NT2/D1 (cell line): ENCODE measurements around the gene KRTAP5-1.

Experiments
- DNase-seq: peaks from one replicate; pipeline ENCODE4 v3.0.0-alpha.2; 2011; ENCODE audit warnings: low read depth, low spot score
- H3K27me3 ChIP-seq: 2 replicates; pipeline ENCODE4 v1.6.0; 2011; ENCODE audit warnings: mild to moderate bottlenecking; ENCODE audit not compliant: insufficient read length, insufficient read depth
- H3K36me3 ChIP-seq: 2 replicates; pipeline ENCODE4 v1.6.1; 2011; ENCODE audit warnings: mild to moderate bottlenecking, low read length, mixed read lengths; ENCODE audit not compliant: insufficient read depth, insufficient read length
- H3K4me1 ChIP-seq: 2 replicates; pipeline ENCODE4 v1.5.1; 2011; ENCODE audit not compliant: insufficient read depth, insufficient read length
- H3K4me3 ChIP-seq: 2 replicates; pipeline ENCODE4 v1.5.1; 2011; ENCODE audit warnings: low read depth; ENCODE audit not compliant: insufficient read length
- H3K9ac ChIP-seq: 2 replicates; pipeline ENCODE4 v1.6.0; 2011; ENCODE audit warnings: low read depth; ENCODE audit not compliant: insufficient read length
- H3K9me3 ChIP-seq: 2 replicates; pipeline ENCODE4 v1.5.1; 2011; ENCODE audit warnings: mild to moderate bottlenecking, low read length; ENCODE audit not compliant: insufficient read depth
- SUZ12 ChIP-seq: IDR thresholded peaks from 2 replicates; pipeline ENCODE4 v1.6.1; 2011; ENCODE audit not compliant: insufficient read length, insufficient read depth; ENCODE audit errors: extremely low read depth
- YY1 ChIP-seq: IDR thresholded peaks from 2 replicates; pipeline ENCODE4 v1.6.1; 2011; ENCODE audit not compliant: insufficient read length, insufficient read depth
- ZNF274 ChIP-seq: IDR thresholded peaks from 2 replicates; pipeline ENCODE4 v1.6.1; 2011; ENCODE audit warnings: mild to moderate bottlenecking, low read depth, low read length

Gene KRTAP5-1

DNA sequence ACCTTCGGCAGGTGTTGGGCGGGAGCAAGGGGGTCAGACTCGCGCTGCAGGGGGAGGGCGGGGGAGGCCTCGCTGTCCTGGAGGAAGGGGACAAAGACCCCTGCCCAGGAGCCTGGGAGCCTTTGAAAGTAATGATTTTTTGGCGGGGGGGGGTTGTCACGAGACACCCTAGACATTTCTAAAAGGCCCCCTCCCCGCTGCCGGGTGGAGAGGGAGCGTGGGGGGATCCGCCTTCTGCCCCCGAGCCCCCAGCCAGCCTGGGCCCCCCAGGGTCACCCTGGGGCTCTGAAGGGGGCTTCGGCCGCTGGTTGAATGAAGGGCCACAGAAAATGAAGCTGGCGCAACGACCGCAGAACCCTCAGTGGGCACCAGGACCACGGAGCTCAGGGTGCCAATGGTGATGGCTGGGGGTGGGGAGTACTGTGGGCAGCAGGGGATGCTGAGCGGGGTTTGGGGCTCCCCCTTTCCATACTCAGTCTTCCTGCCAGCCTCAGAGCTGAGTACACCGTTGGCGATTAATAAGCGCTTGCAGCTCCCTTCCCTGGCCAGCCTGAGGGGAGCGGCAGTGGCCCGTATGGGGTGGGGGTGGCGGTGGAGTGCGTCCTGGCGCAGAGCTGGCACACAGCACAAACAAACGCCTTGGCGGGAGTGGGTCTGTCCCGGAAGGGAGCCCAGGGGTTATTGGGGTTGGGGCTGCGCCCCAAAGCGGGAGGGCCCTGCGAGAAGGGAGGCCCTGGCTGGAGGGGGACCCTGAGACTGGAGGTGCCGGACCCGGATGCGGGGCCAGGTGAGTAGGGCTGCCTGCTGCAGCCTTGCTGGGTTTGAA is 11.8 kb downstream of the KRTAP5-1 start:
- H3K4me1 ChIP-seq = peaks cover 31% of the 10 kb centered on the region
- H3K36me3 ChIP-seq = peaks cover 8% of the 10 kb centered on the region
- no peak for TF ChIP-seq ZNF274
- no peak for TF ChIP-seq YY1
- no peak for TF ChIP-seq SUZ12
- peaks cover 6% of the 10 kb centered on the region; the same call in 1 of the 2 replicates for H3K9me3 ChIP-seq
- peak overlapping the region; percentile 64 for H3K9ac ChIP-seq
- DNase-seq = no peak
- peak overlapping the region; percentile 43 for H3K4me3 ChIP-seq
- peaks cover 49% of the 10 kb centered on the region for H3K27me3 ChIP-seq

DNA sequence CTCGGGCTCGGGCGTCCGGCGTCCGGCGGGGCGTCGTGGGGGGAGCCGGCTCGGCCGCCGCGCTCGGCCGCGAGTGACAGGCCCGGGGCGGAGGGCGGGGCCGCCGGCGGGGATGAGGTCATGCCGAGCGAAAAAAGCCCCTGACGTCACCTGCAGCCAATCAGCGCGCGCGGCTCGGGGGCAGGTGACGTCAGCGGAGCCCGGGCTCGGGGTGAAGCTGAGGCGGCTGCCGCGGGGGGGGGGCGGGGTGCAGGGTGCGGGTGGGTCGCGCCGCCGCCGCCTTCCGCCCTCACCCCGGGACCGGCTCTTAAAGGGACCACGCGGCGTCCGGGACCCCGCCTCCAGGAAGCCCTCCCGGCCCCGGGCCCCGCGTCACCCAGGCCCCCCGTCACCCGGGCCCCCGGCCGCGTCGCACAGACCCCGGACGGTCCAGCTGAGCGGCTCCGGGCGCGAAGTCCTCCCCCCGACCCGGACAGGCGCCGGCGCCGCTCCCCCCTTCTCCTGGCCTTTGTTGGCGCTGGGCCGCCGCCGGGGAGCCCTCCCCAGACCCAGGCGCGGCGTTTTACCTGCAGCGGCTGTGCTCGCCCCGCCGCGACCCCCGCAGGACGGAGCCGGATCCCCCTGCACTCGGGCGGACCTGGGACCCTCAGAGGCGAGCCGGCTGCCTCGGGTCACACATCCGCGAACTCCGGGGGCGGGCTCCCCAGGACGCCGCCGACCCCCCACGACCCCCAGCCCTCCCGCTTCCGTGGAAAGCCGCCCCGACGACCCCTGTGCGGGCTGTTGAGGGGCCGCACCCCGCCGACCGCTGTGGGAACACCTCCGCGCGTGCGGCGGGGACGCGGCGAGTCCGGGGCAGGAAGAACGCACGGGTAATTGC is 12.6 kb downstream of the KRTAP5-1 start, which contains the start of gene DUSP8:
TSS of gene DUSP8 (minus strand) at position 75 of the 880 bp plus-strand sequence. CDS start 6,445 bp downstream, outside the sequence.
- H3K9ac ChIP-seq = peak within 1 kb of the TSS; percentile 90

DNA sequence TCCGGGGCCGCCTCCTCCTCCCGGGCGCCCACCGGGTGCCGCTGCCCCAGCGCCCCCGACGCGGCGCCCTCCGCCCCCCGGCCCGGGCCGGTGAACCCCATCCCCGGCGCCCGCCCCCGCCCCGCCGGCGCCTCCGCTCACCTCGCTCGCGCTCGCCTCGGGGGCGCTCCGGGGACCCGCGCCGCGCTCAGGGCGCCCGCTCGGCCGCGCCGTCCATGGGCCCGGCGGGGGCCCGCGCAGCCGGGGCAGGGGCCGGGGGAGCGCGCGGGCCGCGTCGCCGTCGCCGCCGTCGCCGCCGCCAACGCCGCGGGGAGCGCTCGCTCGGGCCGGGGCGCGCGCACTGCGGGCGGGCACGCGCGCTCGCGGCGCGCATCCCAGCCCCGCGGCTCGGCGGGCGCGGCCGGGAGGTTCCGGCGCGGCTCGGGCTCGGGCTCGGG is 13.3 kb downstream of the KRTAP5-1 start:
- Histone ChIP-seq H3K9me3 (no peaks in the 10 kb centered on the region), H3K4me3 (peak overlapping the region; percentile 65), H3K27me3 (peaks cover 47% of the 10 kb centered on the region), H3K36me3 (peaks cover 11% of the 10 kb centered on the region), H3K4me1 (peaks cover 40% of the 10 kb centered on the region), H3K9ac (peak overlapping the region; percentile 90)
- TF ChIP-seq SUZ12 (no peak), YY1 (no peak), ZNF274 (no peak)
- no peak for DNase-seq

More for the DNA sequence above, 12.6 kb downstream of the KRTAP5-1 start, which contains the start of gene DUSP8:
- Histone ChIP-seq H3K4me3 (peak within 1 kb of the TSS; percentile 65), H3K9me3 (no peaks in the 10 kb centered on the region), H3K36me3 (peaks cover 8% of the 10 kb centered on the region), H3K4me1 (peaks cover 39% of the 10 kb centered on the region), H3K27me3 (peaks cover 49% of the 10 kb centered on the region)
- DNase-seq = peak; percentile 33
- TF ChIP-seq SUZ12 (no peak), ZNF274 (no peak), YY1 (no peak)

DNA sequence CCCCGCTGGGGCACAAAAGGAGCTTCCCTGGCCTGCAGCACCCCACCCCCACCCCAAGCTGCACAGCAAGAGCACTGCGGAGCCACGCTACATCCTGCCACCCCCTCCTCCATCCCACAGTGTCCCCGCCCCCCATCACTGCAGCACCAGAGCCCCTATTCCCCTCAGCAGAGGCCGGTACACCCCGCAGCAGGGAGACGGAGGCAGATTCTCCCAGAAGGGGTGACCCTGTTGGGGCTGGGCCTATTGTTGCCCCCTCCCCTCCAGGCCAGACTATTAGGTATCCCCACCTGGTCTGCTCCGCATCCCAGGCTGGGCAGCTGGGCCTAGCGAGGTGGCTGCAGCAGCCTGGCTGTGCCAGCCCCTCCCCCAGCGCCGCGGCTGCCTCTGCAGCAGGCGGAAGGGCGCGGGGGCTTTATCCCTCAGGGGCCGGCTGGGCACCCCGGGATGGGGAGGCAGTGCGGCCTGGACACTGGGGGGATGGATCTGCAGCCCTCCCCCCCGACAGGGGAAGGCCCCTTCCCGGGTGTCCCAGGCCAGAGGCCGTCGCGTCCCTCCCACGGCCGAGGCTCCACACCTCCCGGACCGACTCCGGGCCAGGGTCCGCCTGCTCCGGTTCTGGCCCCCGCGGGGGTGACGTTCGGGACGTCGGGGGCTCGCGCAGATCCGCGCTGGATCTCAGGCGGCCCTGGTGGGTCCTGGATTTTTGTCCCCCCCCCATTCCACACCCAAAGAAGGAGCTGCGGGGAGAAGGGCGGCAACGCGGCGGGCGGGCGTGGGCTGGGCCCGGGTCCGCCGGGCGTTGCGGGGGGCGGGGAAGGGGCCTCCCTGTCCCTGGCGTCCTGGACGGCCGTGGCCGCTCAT is 14.0 kb downstream of the KRTAP5-1 start:
- peak overlapping the region; percentile 65 for H3K4me3 ChIP-seq
- no peak for DNase-seq
- H3K9ac ChIP-seq = peak overlapping the region; percentile 90

DNA sequence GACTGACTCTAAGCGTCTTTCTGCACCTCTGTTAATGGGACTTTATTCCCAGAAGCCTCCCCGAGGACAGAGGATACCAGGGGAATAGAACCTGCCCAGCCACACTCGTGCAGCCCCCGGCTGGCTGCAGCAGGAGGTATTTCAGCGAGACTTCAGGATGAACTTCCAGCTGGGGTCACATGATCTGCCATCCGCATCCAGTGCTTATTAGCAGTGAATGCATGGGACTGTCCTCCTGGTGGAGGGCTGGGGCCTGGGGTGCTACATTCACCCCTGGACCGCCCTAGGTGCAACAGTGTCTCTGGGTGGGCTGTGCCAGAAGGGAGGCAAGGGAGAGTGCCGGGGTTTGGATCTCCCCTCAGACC is 14.6 kb downstream of the KRTAP5-1 start:
- H3K36me3 ChIP-seq = peaks cover 13% of the 10 kb centered on the region
- H3K9ac ChIP-seq = peak overlapping the region; percentile 70
- peak overlapping the region; percentile 65 for H3K4me3 ChIP-seq
- no peak for TF ChIP-seq ZNF274
- TF ChIP-seq SUZ12 = no peak
- TF ChIP-seq YY1 = no peak
- H3K27me3 ChIP-seq = peaks cover 41% of the 10 kb centered on the region
- DNase-seq = no peak
- peaks cover 46% of the 10 kb centered on the region for H3K4me1 ChIP-seq
- H3K9me3 ChIP-seq = no peaks in the 10 kb centered on the region

More for the DNA sequence above, 14.0 kb downstream of the KRTAP5-1 start:
- peaks cover 43% of the 10 kb centered on the region for H3K4me1 ChIP-seq
- H3K9me3 ChIP-seq = no peaks in the 10 kb centered on the region
- no peak for TF ChIP-seq ZNF274
- TF ChIP-seq SUZ12 = no peak
- TF ChIP-seq YY1 = no peak
- peaks cover 44% of the 10 kb centered on the region for H3K27me3 ChIP-seq
- H3K36me3 ChIP-seq = peaks cover 11% of the 10 kb centered on the region

DNA sequence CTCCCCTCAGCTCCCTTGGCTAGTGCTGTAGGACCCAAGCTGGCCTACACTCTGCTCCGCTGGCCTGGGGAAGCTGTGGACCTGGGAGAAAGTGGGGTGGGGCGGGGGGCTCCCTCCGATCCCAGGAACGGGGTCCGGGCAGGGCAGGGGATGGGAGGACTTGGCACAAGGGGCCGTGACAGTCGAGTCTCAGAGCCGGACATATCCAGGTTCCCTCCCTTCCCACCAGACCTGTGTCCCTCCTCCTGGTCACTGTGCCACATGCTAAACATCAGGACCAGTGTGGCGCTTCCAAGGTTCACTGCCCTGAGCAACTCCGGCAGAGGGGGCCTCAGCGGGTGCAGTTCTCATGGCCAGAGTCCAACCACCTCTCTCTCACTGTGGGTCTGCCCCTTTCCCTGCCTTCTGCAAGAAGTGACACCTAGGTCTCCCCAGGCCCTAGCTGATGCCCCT is 15.1 kb downstream of the KRTAP5-1 start:
- no peak for DNase-seq
- Histone ChIP-seq H3K36me3 (peaks cover 17% of the 10 kb centered on the region), H3K27me3 (peaks cover 39% of the 10 kb centered on the region), H3K4me1 (peaks cover 51% of the 10 kb centered on the region), H3K9me3 (no peaks in the 10 kb centered on the region), H3K4me3 (no peak overlapping the region), H3K9ac (peak overlapping the region; percentile 17)
- TF ChIP-seq YY1 (no peak), SUZ12 (no peak)
